H9 (cell line): ENCODE data around the gene EIF4E2. TPM values are rescaled to one million over a fixed set of nuclear protein-coding genes. Genes with fewer than 3 reads are reported as not detected.
A peak's percentile ranks its signal among the peaks of the same experiment; 100 is the strongest.

Source experiments
- DNase-seq: peaks from one replicate; pipeline ENCODE4 v3.0.0-alpha.2; 2017
- H2AFZ ChIP-seq: one replicate; pipeline ENCODE4 v1.6.1; 2013; ENCODE audit warnings: mild to moderate bottlenecking, low read length, control low read depth, moderate library complexity
- H2AK5ac ChIP-seq: 2 replicates; pipeline ENCODE4 v1.6.1; 2013; ENCODE audit warnings: low read length, control low read depth, mixed read lengths; ENCODE audit not compliant: insufficient read length
- H2BK120ac ChIP-seq: one replicate; pipeline ENCODE4 v1.6.1; 2013; ENCODE audit warnings: low read depth, mild to moderate bottlenecking, low read length, control low read depth, inconsistent platforms; ENCODE audit not compliant: poor library complexity, severe bottlenecking
- H2BK12ac ChIP-seq: 2 replicates; pipeline ENCODE4 v1.6.1; 2013; ENCODE audit warnings: low read length, control low read depth, mixed read lengths, low read depth; ENCODE audit not compliant: insufficient read length
- H2BK15ac ChIP-seq: 2 replicates; pipeline ENCODE4 v1.6.1; 2013; ENCODE audit warnings: low read depth, low read length, control low read depth
- H2BK20ac ChIP-seq: one replicate; pipeline ENCODE4 v1.6.1; 2013; ENCODE audit warnings: low read depth, mild to moderate bottlenecking, low read length, control low read depth, inconsistent platforms; ENCODE audit not compliant: poor library complexity, severe bottlenecking
- H2BK5ac ChIP-seq: 2 replicates; pipeline ENCODE4 v1.6.1; 2013; ENCODE audit warnings: low read length, control low read depth, mixed read lengths; ENCODE audit not compliant: insufficient read length
- H3K14ac ChIP-seq: 2 replicates; pipeline ENCODE4 v1.6.1; 2013; ENCODE audit warnings: low read length, control low read depth; ENCODE audit not compliant: insufficient read depth
- H3K18ac ChIP-seq: 2 replicates; pipeline ENCODE4 v1.6.1; 2013; ENCODE audit warnings: low read depth, mild to moderate bottlenecking, mixed read lengths, low read length, control low read depth; ENCODE audit not compliant: insufficient read length
- H3K23ac ChIP-seq: 2 replicates; pipeline ENCODE4 v1.6.1; 2013; ENCODE audit warnings: low read length, control low read depth, mixed read lengths, low read depth; ENCODE audit not compliant: insufficient read length
- H3K23me2 ChIP-seq: 2 replicates; pipeline ENCODE4 v1.6.1; 2013; ENCODE audit warnings: low read depth, mild to moderate bottlenecking, mixed read lengths, low read length, control low read depth; ENCODE audit not compliant: insufficient read length, poor library complexity, severe bottlenecking
- H3K27ac ChIP-seq: 2 replicates; pipeline ENCODE4 v1.5.1; 2013; ENCODE audit warnings: low read length, control low read depth, mixed read lengths, low read depth; ENCODE audit not compliant: insufficient read length
- H3K27me3 ChIP-seq: 2 replicates; pipeline ENCODE4 v1.6.1; 2013; ENCODE audit warnings: low read length, control low read depth, inconsistent platforms; ENCODE audit not compliant: insufficient read depth
- H3K4ac ChIP-seq: 2 replicates; pipeline ENCODE4 v1.6.1; 2013; ENCODE audit warnings: low read depth, mild to moderate bottlenecking, control low read depth, inconsistent platforms, low read length, moderate library complexity
- H3K4me1 ChIP-seq: 2 replicates; pipeline ENCODE4 v1.6.1; 2013; ENCODE audit warnings: low read length, control low read depth, inconsistent platforms; ENCODE audit not compliant: insufficient read depth
- H3K4me2 ChIP-seq: 2 replicates; pipeline ENCODE4 v1.6.1; 2013; ENCODE audit warnings: low read length, control low read depth, mixed read lengths; ENCODE audit not compliant: insufficient read length, insufficient read depth
- H3K56ac ChIP-seq: 2 replicates; pipeline ENCODE4 v1.6.1; 2013; ENCODE audit warnings: low read depth, mild to moderate bottlenecking, mixed read lengths, low read length, control low read depth; ENCODE audit not compliant: insufficient read length
- H3K79me1 ChIP-seq: 2 replicates; pipeline ENCODE4 v1.6.1; 2013; ENCODE audit warnings: low read depth, mild to moderate bottlenecking, moderate library complexity, low read length, control low read depth, inconsistent platforms; ENCODE audit not compliant: insufficient read depth, poor library complexity, severe bottlenecking
- H3K79me2 ChIP-seq: 2 replicates; pipeline ENCODE4 v1.6.1; 2013; ENCODE audit warnings: low read length, control low read depth, inconsistent platforms; ENCODE audit not compliant: insufficient read depth
- H3K9ac ChIP-seq: 2 replicates; pipeline ENCODE4 v1.6.1; 2013; ENCODE audit warnings: low read length, control low read depth, mixed read lengths; ENCODE audit not compliant: insufficient read length; ENCODE audit errors: extremely low read depth
- H3K9me3 ChIP-seq: one replicate; pipeline ENCODE4 v1.6.1; 2013; ENCODE audit warnings: low read depth, low read length, inconsistent platforms; ENCODE audit not compliant: control insufficient read depth
- H3T11ph ChIP-seq: one replicate; pipeline ENCODE4 v1.6.1; 2013; ENCODE audit warnings: mild to moderate bottlenecking, low read length, control low read depth, inconsistent platforms
- H4K20me1 ChIP-seq: one replicate; pipeline ENCODE4 v1.6.1; 2013; ENCODE audit not compliant: control insufficient read depth, insufficient read length, insufficient read depth
- H4K5ac ChIP-seq: 2 replicates; pipeline ENCODE4 v1.6.1; 2013; ENCODE audit warnings: low read depth, mild to moderate bottlenecking, mixed read lengths, low read length, control low read depth; ENCODE audit not compliant: insufficient read length
- H4K8ac ChIP-seq: replicated peaks from 2 replicates; pipeline ENCODE4 v1.6.1; 2013; ENCODE audit warnings: low read length, control low read depth, mixed read lengths, low read depth; ENCODE audit not compliant: insufficient read length
- H4K91ac ChIP-seq: 2 replicates; pipeline ENCODE4 v1.6.1; 2013; ENCODE audit warnings: low read depth, mild to moderate bottlenecking, moderate library complexity, mixed read lengths, low read length, control low read depth; ENCODE audit not compliant: insufficient read length
- H3K27ac Mint-ChIP-seq, 3 experiments: 2 replicates in 2 of 3; 3 replicates in 1 of 3; pipeline ENCODE4 v1.8.0; 2020 to 2021; ENCODE audit warnings: mixed read lengths in 3 of 3, mild to moderate bottlenecking in 1 of 3, moderate library complexity in 1 of 3
- H3K27me3 Mint-ChIP-seq: 2 replicates; pipeline ENCODE4 v1.8.0; 2021; ENCODE audit warnings: low read depth, mild to moderate bottlenecking, moderate library complexity, mixed read lengths
- H3K36me3 Mint-ChIP-seq, 3 experiments: 2 replicates in 2 of 3; 3 replicates in 1 of 3; pipeline ENCODE4 v1.8.0; 2020 to 2021; ENCODE audit warnings: low read depth in 3 of 3, mixed read lengths in 3 of 3; ENCODE audit not compliant: insufficient read depth in 1 of 3
- H3K4me1 Mint-ChIP-seq, 2 experiments: 2 replicates each; pipeline ENCODE4 v1.8.0; 2020; ENCODE audit warnings: mixed read lengths in 2 of 2
- H3K4me3 Mint-ChIP-seq, 2 experiments: 2 replicates in 1 of 2; 3 replicates in 1 of 2; pipeline ENCODE4 v1.8.0; 2020 to 2021; ENCODE audit warnings: mild to moderate bottlenecking in 2 of 2, mixed read lengths in 2 of 2, moderate library complexity in 1 of 2
- H3K9me3 Mint-ChIP-seq, 2 experiments: 2 replicates in 1 of 2; 3 replicates in 1 of 2; pipeline ENCODE4 v1.8.0; 2020; ENCODE audit warnings: mild to moderate bottlenecking in 2 of 2, mixed read lengths in 2 of 2, moderate library complexity in 1 of 2
- WGBS: extraction: QIAGEN DNeasy Blood & Tissue Kit; methylation state at CpG from one replicate; pipeline ENCODE4 v1.1.7; 2013; ENCODE audit warnings: missing lambda C conversion rate, low lambda C conversion rate, mixed read lengths; ENCODE audit not compliant: insufficient read length; ENCODE audit errors: extremely low coverage; 5-methylcytosine and 5-hydroxymethylcytosine counted together
- total RNA-seq: library from RNA; stranded (reverse); gene quantifications from 2 replicates; pipeline ENCODE4 v1.2.1, GENCODE V29; 2021
- TF ChIP-seq, protein P1 (sequence below): fragments of 200-600 bp; sonication (generic); conservative IDR thresholded peaks from 3 replicates; pipeline ENCODE4 v1.8.0; 2021; ENCODE audit warnings: antibody characterized with exemption, mild to moderate bottlenecking

Gene EIF4E2
- total RNA-seq, 1 experiment from 2014 or later: 109 TPM

DNA sequence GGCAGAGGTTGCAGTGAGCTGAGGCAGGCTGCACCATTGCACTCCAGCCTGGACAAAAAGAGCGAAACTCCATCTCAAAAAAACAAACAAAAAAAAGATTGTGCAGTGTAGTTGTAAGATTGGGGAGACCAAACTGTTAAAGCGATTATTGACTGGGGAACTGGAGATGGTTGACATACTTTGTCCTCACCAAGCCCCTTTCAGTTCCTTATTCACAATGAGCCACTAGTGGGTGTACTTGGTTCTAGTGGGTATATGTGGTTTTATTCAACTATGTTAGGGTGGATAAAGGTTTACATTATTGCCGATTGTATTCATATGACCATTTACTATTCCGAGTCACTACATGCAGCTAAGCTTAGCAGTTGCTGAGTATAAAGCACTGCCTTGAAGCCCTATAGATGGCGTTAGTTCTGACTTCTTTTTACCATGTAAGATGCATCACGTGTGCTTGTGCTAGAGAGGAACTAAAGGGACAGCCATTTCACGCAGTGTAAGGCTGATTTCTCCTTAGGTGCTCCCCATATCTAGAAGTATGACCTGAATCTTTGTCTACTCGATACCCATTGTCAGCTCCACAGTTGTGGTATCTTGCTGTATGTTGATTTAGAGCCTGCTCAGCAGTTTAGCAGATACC, 12.1 kb downstream of the EIF4E2 start:
- Mint-ChIP-seq H3K27me3 (no peaks in the 10 kb centered on the region), H3K27ac (peak overlapping the region in 1 of 3 experiments; percentile 31; a peak in 2 of 7 replicates), H3K36me3 (peaks cover 40 to 72% (median 72%) of the 10 kb centered on the region in 3 experiments; a peak in 6 of 7 replicates), H3K4me3 (no peak overlapping the region), H3K4me1 (no peaks in the 10 kb centered on the region), H3K9me3 (no peaks in the 10 kb centered on the region)
- TF ChIP-seq, protein P1, sequence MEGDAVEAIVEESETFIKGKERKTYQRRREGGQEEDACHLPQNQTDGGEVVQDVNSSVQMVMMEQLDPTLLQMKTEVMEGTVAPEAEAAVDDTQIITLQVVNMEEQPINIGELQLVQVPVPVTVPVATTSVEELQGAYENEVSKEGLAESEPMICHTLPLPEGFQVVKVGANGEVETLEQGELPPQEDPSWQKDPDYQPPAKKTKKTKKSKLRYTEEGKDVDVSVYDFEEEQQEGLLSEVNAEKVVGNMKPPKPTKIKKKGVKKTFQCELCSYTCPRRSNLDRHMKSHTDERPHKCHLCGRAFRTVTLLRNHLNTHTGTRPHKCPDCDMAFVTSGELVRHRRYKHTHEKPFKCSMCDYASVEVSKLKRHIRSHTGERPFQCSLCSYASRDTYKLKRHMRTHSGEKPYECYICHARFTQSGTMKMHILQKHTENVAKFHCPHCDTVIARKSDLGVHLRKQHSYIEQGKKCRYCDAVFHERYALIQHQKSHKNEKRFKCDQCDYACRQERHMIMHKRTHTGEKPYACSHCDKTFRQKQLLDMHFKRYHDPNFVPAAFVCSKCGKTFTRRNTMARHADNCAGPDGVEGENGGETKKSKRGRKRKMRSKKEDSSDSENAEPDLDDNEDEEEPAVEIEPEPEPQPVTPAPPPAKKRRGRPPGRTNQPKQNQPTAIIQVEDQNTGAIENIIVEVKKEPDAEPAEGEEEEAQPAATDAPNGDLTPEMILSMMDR: no peak; the same call in 2 of the 3 replicates
- Histone ChIP-seq H4K8ac (no peak overlapping the region), H3K79me2 (no peaks in the 10 kb centered on the region), H3K4ac (no peak overlapping the region), H3K23ac (no peak overlapping the region), H3K27me3 (no peaks in the 10 kb centered on the region), H3K9me3 (no peaks in the 10 kb centered on the region), H3K27ac (no peak overlapping the region), H2AFZ (no peak overlapping the region), H3K4me1 (no peaks in the 10 kb centered on the region), H3K4me2 (no peak overlapping the region), H2BK5ac (no peak overlapping the region), H3K9ac (no peak overlapping the region), H3K23me2 (no peaks in the 10 kb centered on the region), H3T11ph (no peak overlapping the region), H3K18ac (no peak overlapping the region), H2BK120ac (no peak overlapping the region), H4K5ac (no peak overlapping the region), H2BK15ac (no peak overlapping the region), H2BK20ac (no peak overlapping the region), H4K91ac (no peak overlapping the region), H3K56ac (no peak overlapping the region), H4K20me1 (no peaks in the 10 kb centered on the region), H3K14ac (no peak overlapping the region), H2BK12ac (no peak overlapping the region), H2AK5ac (no peak overlapping the region), H3K79me1 (no peaks in the 10 kb centered on the region)
- no CpG with 5 or more reads among the region's 8 CpGs for WGBS
- DNase-seq: no peak
